ENCODE results near the gene GPAT2. TPM values are rescaled to one million over a fixed set of nuclear protein-coding genes. Genes with fewer than 3 reads are reported as not detected.
"Not testable (repeated sequence)": the region's sequence is repeated elsewhere in the genome, so short reads cannot be mapped to it uniquely, and the experiment has no call there.

The GPAT2 gene
- total RNA-seq, 1 donor from 2014 or later, result 6.4 TPM

DNA sequence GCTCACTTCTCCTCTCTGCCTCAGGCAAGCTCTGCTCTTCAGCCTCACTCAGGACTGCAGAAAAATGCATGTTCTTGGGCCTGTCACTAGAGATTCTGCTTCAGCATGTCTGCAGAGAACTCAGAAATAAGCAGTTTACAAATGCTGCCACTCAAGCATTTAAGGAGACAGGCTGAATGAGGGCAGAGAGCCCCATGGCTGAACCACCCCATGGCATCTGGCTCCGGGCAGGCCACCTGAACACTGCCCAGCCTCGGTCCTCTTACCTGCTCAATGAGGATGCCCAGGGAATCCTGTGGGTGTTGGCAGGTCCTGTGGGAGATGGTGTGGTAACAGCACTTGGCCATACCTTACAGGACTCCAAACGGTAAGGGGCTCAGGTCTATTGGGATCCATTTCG lies 31.2 kb upstream of the GPAT2 start:
- ATAC-seq (ENCODE audit: poor library complexity); intact Hi-C loops (cut with DNase I): not testable (repeated sequence)
- peak; percentile 33 for DNase-seq

GRCh38 chr2:96065381-96065930 lies 30.7 kb upstream of the GPAT2 start:
- intact Hi-C loops (cut with DNase I), result no loop called here
- DNase-seq, result no peak
- ATAC-seq (ENCODE audit: poor library complexity), result no peak

DNA sequence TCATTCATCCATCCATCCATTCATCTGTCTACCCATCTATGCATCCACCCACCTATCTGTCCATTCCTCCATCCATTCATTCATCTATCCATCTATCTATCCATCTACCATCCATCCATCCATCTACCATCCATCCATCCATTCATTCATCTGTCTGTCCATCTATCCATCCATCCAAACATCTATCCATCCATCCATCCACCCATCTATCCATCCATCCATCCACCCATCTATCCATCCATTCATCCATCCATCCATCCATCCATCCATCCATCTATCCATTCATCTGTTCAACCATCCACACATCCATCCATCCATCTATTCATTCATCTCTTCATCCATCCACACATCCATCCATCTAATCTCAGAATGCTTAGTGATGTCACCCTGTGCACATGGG lies 30.0 kb upstream of the GPAT2 start:
- DNase-seq; intact Hi-C loops (cut with DNase I); ATAC-seq (ENCODE audit: poor library complexity): not testable (repeated sequence)

DNA sequence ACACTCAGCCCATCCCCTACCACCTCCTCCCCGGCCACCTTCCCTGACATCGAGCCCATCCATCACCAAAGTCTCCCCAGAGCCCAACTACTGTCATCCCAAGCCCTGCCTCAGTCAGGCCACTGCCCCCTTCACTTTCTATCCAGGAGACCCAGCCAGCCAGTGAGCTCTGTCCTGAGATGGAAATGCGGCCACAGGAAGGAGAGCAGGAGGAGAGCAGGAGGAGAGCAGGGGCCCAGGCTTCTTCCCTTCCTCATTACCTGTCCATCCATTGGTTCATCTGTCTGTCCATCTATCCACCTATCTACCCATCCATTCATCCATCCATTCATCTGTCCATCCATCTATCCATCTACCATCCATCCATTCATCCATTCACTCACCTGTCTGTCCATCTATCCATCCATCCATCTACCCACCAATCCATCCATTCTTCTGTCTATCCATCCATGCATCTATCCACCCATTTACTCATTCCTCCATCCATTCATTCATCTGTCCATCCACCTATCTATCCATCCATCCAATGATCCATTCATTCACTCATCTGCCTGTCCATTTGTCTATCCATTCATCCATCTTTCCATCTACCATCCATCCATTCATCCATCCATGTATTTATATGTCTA lies 29.4 kb upstream of the GPAT2 start:
- intact Hi-C loops (cut with DNase I); ATAC-seq (ENCODE audit: poor library complexity); DNase-seq: not testable (repeated sequence)

- ATAC-seq (ENCODE audit: poor library complexity) (peak; percentile 78), DNase-seq (peak; percentile 62)
- intact Hi-C loops (cut with DNase I), result not testable (repeated sequence)
Observed at GRCh38 chr2:96063116-96063899, 28.6 kb upstream of the GPAT2 start.

- ATAC-seq (ENCODE audit: poor library complexity); DNase-seq; intact Hi-C loops (cut with DNase I): not testable (repeated sequence)
Observed at GRCh38 chr2:96062483-96062882, 27.8 kb upstream of the GPAT2 start.

DNA sequence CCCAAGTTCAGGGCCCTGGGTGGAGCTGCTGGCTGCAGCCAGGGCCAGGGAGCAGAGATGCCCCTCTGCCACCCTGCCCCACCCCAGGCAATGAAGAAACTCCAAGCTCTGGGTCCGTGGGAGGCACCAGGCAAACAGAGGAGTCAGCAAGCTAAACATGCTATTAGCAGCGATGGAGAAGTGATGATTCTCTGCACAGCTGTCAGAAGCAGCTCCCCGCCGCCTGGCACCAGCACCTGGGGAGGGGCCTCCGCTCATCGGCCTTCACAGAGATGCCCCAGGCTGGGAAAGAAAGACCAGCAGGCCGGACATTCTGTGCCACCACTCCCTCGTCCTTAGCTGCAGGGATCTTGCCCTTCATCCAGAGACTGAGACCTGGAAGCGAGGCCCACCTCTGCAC lies 27.2 kb upstream of the GPAT2 start:
- ATAC-seq (ENCODE audit: poor library complexity), result not testable (repeated sequence)

GRCh38 chr2:96061197-96061817 lies 26.6 kb upstream of the GPAT2 start:
- DNase-seq; intact Hi-C loops (cut with DNase I); ATAC-seq (ENCODE audit: poor library complexity): not testable (repeated sequence)

More for the DNA sequence above, 27.2 kb upstream of the GPAT2 start:
- DNase-seq, result peak; percentile 39
- intact Hi-C loops (cut with DNase I), result not testable (repeated sequence)

GRCh38 chr2:96060325-96060724 lies 25.6 kb upstream of the GPAT2 start:
- ATAC-seq (ENCODE audit: poor library complexity); intact Hi-C loops (cut with DNase I); DNase-seq: not testable (repeated sequence)

- ATAC-seq (ENCODE audit: poor library complexity); DNase-seq; intact Hi-C loops (cut with DNase I): not testable (repeated sequence)
Observed at GRCh38 chr2:96059443-96059842, 24.7 kb upstream of the GPAT2 start.

DNA sequence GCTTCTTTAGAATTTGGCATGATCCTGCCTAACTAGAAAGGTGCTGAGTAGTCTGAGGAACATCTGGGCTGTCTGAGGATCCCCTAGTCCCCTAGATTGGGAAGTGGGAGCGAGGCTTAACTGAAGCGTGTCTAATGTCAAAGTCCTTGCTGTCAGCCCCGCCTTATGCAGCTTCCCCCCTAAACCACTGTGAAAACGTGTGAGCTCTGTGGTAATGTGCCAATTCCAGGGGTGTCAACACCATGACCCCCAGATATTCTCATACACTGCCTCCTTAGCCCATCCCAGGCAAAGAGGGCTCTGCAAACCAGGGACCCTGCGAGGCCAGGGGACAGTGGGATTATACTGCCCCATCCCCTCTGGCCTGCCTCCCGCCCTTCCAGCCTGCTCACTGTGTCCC lies 21.1 kb upstream of the GPAT2 start:
- intact Hi-C loops (cut with DNase I); ATAC-seq (ENCODE audit: poor library complexity); DNase-seq: not testable (repeated sequence)

- intact Hi-C loops (cut with DNase I); DNase-seq; ATAC-seq (ENCODE audit: poor library complexity): not testable (repeated sequence)
Observed at GRCh38 chr2:96054537-96054936, 19.8 kb upstream of the GPAT2 start.

- ATAC-seq (ENCODE audit: poor library complexity); DNase-seq; intact Hi-C loops (cut with DNase I): not testable (repeated sequence)
Observed at GRCh38 chr2:96053385-96053784, 18.7 kb upstream of the GPAT2 start.

DNA sequence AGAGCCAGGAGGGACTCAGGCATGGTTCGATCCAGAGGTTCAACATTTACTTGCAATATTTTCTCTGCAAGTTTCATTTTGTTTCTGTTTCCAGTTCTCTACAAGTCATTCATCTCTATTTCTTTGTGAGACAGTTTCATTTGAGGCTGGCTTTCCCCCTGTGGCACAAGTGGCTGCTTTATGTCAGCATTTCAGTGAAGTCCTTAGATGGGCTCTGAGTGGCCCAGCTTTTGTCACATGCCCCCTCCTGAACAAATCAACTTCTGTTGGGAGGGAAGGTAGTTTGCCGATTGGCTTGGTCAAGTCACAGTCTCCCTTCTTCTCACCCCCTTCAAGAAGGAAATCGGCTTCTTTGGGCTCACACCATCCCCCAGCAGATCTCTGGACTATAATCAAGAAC lies 17.9 kb upstream of the GPAT2 start:
- intact Hi-C loops (cut with DNase I); DNase-seq; ATAC-seq (ENCODE audit: poor library complexity): not testable (repeated sequence)

DNA sequence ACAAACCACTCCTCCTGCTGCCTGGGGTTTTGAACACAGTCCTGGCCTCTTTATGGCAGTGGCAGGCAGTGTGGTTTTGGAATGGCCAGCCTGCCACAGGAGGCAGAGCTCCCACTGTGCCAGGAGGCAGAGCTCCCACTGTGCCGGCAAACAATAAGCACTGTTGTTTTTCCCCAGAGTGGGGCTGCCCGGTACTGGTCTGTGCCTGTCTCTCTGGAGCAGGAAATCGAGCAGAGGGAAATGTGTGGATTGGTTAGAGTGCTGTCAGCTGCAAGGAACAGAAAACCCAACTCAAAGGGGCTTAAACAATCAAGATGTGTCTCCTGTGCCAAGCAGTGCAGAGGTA lies 15.2 kb upstream of the GPAT2 start:
- intact Hi-C loops (cut with DNase I); DNase-seq: not testable (repeated sequence)
- peak; percentile 16 for ATAC-seq (ENCODE audit: poor library complexity)

DNA sequence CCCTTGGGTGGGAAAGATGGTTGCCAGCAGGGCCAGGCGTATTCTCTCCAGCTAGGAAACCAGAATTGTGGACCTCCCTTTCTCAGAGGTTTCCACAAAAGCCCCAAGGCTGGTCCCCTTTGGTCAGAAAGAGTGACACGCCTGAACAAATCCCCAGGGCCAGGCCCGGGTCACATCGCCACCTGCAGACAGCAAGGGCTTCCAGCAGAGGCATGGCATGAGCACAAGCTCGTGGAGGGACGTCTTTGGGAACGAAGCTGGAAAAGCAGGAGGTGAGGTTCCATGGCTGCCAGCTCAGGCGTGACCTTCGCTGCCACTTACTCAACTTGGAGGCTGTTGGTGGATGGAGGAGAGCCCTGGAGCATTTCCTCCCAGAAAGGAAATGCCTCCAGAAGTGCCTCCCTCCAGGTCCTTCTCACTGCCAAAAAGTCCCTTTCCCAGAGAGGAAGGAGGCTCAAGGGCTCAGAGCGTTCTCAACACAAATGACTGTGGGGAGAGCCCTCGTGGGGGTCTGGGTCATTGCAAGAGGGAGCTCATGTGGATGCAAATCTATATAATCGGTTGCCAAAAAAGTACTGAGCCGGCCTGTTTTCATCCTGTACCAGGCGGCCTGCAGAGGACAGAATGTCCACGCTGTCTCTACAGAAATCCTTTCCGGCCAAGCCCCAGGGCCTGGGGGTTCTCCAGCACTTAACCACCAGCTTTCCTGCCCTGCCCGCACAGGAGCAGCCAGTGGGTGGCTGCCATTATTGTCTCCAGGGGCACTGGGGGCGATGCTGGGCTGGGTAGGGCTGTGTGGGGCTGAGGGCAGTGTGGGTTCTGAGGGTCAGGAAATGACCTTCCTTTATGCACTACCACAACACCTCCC lies 14.6 kb upstream of the GPAT2 start:
- ATAC-seq (ENCODE audit: poor library complexity), result peak; percentile 63
- DNase-seq; intact Hi-C loops (cut with DNase I): not testable (repeated sequence)

DNA sequence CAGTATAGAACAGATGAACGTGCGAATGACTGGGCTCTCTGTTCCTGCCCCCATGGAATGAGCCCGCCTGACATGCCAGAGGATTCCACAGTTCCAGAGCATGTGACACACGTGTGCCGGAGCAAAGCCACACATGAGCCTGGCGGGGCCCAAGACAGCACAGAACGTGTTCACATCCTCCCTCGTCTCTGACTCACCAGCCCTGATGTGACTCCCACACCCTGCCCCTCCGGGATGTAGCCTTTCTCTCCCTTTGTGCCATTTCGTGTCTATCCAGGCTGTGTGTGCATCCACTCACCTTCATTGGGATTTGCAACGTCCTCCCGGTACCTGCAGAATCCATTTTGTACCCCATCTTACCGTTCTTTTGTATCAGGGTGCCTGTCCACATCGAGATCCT lies 838 bp upstream of the GPAT2 start:
- intact Hi-C loops (cut with DNase I); DNase-seq; ATAC-seq (ENCODE audit: poor library complexity): not testable (repeated sequence)

GRCh38 chr2:96033997-96034396 lies 719 bp downstream of the GPAT2 start:
- ATAC-seq (ENCODE audit: poor library complexity); intact Hi-C loops (cut with DNase I); DNase-seq: not testable (repeated sequence)
